Hepatocyte (in vitro differentiated cells): ENCODE results near the gene TMPRSS11D. TPM values are rescaled to one million over a fixed set of nuclear protein-coding genes. Genes with fewer than 3 reads are reported as not detected.

Experiments
- DNase-seq: peaks from one replicate; pipeline ENCODE4 v3.0.0-alpha.2; 2016; ENCODE audit warnings: low spot score
- H2AFZ ChIP-seq: fragments of 200-600 bp; sonication (generic); 2 replicates; pipeline ENCODE4 v1.6.0; 2016; ENCODE audit warnings: antibody characterized with exemption, mild to moderate bottlenecking
- H3K27ac ChIP-seq: fragments of 200-600 bp; sonication (generic); 2 replicates; pipeline ENCODE4 v1.5.1; 2016; ENCODE audit warnings: mild to moderate bottlenecking
- H3K27me3 ChIP-seq: fragments of 200-600 bp; sonication (generic); 2 replicates; pipeline ENCODE4 v1.6.1; 2016
- H3K36me3 ChIP-seq: fragments of 200-600 bp; sonication (generic); replicated peaks from 2 replicates; pipeline ENCODE4 v1.5.1; 2016; ENCODE audit warnings: low read depth; ENCODE audit not compliant: insufficient read depth
- H3K4me1 ChIP-seq: fragments of 200-600 bp; sonication (generic); 2 replicates; pipeline ENCODE4 v1.5.1; 2016; ENCODE audit warnings: mild to moderate bottlenecking, moderate library complexity; ENCODE audit not compliant: insufficient read depth
- H3K4me2 ChIP-seq: fragments of 200-600 bp; sonication (generic); 2 replicates; pipeline ENCODE4 v1.6.0; 2016
- H3K4me3 ChIP-seq: fragments of 200-600 bp; sonication (generic); 2 replicates; pipeline ENCODE4 v1.5.1; 2016; ENCODE audit warnings: mild to moderate bottlenecking
- H3K79me2 ChIP-seq: fragments of 200-600 bp; sonication (generic); 2 replicates; pipeline ENCODE4 v1.6.0; 2017; ENCODE audit warnings: mild to moderate bottlenecking
- H3K9me2 ChIP-seq: fragments of 200-600 bp; sonication (generic); replicated peaks from 2 replicates; pipeline ENCODE4 v1.6.0; 2017; ENCODE audit warnings: mild to moderate bottlenecking; ENCODE audit not compliant: insufficient read depth
- H3K9me3 ChIP-seq: fragments of 200-600 bp; sonication (generic); 2 replicates; pipeline ENCODE4 v1.5.1; 2016; ENCODE audit warnings: low read depth, mild to moderate bottlenecking
- H4K20me1 ChIP-seq: fragments of 200-600 bp; sonication (generic); 2 replicates; pipeline ENCODE4 v1.6.0; 2016; ENCODE audit warnings: mild to moderate bottlenecking; ENCODE audit not compliant: insufficient read depth, poor library complexity, severe bottlenecking
- EZH2 ChIP-seq: fragments of 200-600 bp; sonication (generic); IDR thresholded peaks from 2 replicates; pipeline ENCODE4 v1.6.1; 2016; ENCODE audit warnings: antibody characterized with exemption, mild to moderate bottlenecking, borderline replicate concordance
- EZH2phosphoT487 ChIP-seq: fragments of 200-600 bp; sonication (generic); IDR thresholded peaks from one replicate; pipeline ENCODE4 v1.6.1; 2018; ENCODE audit warnings: antibody characterized with exemption, mild to moderate bottlenecking, low read depth, moderate library complexity; ENCODE audit not compliant: unreplicated experiment, severe bottlenecking
- WGBS: methylation state at CpG from one replicate; pipeline ENCODE4 v1.1.6; 2016; ENCODE audit warnings: low lambda C conversion rate; ENCODE audit errors: missing lambda C conversion rate; 5-methylcytosine and 5-hydroxymethylcytosine counted together
- polyA plus RNA-seq: library from polyadenylated mRNA; unstranded; fragments of >200 nt; fragmentation: Nextera tagmentation; extraction: Ambion mirVana; gene quantifications from 2 replicates; pipeline ENCODE4 v1.2.1, GENCODE V29; 2016
- total RNA-seq: library from RNA; depleted of rRNA; stranded (reverse); fragments of >200 nt; gene quantifications from 2 replicates; pipeline ENCODE4 v1.2.3, GENCODE V29; 2014
- TF ChIP-seq, protein P1 (sequence below): fragments of 200-600 bp; sonication (generic); IDR thresholded peaks from 2 replicates; pipeline ENCODE4 v1.5.1; 2016; ENCODE audit warnings: antibody characterized with exemption, mild to moderate bottlenecking; ENCODE audit not compliant: poor library complexity

TMPRSS11D gene
- total and polyA plus RNA-seq, 2 experiments from 2014 or later = 0.23 TPM; not detected in 1

DNA sequence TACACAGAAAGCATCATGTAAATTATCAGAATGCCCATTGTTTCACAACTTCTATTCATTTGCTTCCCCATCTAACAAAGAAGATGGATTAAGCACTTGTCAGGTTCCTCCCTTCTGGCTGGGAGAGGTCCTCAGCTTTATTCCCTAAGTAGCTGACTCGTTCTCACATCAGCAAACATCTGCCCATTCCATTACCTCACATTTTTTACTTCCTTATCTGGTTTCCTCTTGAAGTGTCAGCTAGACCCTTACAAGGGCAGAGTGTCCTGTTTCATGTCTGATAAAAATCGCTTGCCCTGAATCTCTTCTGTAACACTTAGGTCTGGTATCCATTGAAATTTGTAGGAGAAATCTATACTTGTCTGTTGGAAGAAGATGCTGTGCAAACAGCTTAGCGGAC is 44.7 kb upstream of the TMPRSS11D start:
- no peak for DNase-seq
- Histone ChIP-seq H3K4me2 (no peak overlapping the region), H2AFZ (no peak overlapping the region), H3K4me1 (no peaks in the 10 kb centered on the region), H4K20me1 (no peaks in the 10 kb centered on the region), H3K27me3 (no peaks in the 10 kb centered on the region), H3K27ac (no peak overlapping the region), H3K36me3 (no peaks in the 10 kb centered on the region), H3K9me2 (no peaks in the 10 kb centered on the region), H3K9me3 (no peaks in the 10 kb centered on the region), H3K79me2 (no peaks in the 10 kb centered on the region), H3K4me3 (no peak overlapping the region)
- 9% methylated on average over 3 of the region's 3 CpGs for WGBS
- no peak for TF ChIP-seq EZH2phosphoT487
- TF ChIP-seq, protein P1, sequence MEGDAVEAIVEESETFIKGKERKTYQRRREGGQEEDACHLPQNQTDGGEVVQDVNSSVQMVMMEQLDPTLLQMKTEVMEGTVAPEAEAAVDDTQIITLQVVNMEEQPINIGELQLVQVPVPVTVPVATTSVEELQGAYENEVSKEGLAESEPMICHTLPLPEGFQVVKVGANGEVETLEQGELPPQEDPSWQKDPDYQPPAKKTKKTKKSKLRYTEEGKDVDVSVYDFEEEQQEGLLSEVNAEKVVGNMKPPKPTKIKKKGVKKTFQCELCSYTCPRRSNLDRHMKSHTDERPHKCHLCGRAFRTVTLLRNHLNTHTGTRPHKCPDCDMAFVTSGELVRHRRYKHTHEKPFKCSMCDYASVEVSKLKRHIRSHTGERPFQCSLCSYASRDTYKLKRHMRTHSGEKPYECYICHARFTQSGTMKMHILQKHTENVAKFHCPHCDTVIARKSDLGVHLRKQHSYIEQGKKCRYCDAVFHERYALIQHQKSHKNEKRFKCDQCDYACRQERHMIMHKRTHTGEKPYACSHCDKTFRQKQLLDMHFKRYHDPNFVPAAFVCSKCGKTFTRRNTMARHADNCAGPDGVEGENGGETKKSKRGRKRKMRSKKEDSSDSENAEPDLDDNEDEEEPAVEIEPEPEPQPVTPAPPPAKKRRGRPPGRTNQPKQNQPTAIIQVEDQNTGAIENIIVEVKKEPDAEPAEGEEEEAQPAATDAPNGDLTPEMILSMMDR = no peak
- no peak for TF ChIP-seq EZH2

DNA sequence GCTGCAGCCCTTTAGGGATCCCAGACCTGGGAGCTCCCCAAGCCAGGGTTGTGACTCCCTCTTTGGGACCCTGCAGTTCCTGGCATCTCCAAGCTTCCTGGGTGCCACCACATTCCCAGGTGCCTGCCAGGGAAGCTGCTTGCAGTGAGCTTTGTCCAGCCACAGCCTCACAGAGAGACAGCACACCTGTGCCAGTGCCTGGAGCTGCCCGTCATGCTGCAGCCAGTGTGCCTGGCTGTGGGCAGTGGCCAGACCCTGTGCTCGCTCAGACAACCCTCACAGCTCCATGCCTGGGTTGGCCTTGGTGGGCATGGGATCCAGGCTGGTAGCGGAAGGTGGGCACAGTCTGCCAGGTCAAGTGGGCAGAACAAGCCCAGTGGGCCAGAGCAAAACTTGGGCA is 43.4 kb upstream of the TMPRSS11D start:
- no peak overlapping the region for H3K4me2 ChIP-seq
- H3K79me2 ChIP-seq = no peaks in the 10 kb centered on the region
- H3K9me2 ChIP-seq = no peaks in the 10 kb centered on the region
- no peaks in the 10 kb centered on the region for H3K36me3 ChIP-seq
- DNase-seq = no peak
- H3K4me3 ChIP-seq = no peak overlapping the region
- no peak for TF ChIP-seq EZH2
- no peak for TF ChIP-seq EZH2phosphoT487
- TF ChIP-seq, protein P1 = no peak
- no peaks in the 10 kb centered on the region for H3K4me1 ChIP-seq
- H3K27ac ChIP-seq = no peak overlapping the region
- WGBS = 95% methylated on average over 3 of the region's 3 CpGs
- H4K20me1 ChIP-seq = no peaks in the 10 kb centered on the region
- H2AFZ ChIP-seq = no peak overlapping the region
- H3K9me3 ChIP-seq = no peaks in the 10 kb centered on the region
- H3K27me3 ChIP-seq = no peaks in the 10 kb centered on the region

DNA sequence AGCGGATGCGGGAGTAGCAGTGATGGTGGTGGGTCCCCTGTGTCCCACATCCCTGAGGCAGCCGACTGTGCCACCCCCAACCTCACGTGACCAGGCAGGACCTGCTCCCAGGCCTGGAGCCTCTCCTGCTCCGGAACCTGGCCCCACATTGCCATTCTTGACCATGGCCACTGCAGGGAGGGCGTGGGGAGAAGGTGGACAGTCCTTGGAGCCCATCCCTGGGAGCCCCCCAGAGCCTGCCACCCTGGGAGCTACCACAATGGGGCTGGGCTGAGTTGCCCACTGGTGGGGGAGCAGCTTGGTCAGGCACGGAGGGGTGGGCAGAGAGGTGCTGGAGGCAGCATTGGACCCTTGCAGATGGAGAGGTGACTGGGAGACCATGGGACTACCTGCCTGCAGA is 42.7 kb upstream of the TMPRSS11D start:
- TF ChIP-seq EZH2 (no peak), EZH2phosphoT487 (no peak)
- TF ChIP-seq, protein P1 = no peak
- 93% methylated on average over 7 of the region's 7 CpGs for WGBS
- H3K9me3 ChIP-seq = no peaks in the 10 kb centered on the region

DNA sequence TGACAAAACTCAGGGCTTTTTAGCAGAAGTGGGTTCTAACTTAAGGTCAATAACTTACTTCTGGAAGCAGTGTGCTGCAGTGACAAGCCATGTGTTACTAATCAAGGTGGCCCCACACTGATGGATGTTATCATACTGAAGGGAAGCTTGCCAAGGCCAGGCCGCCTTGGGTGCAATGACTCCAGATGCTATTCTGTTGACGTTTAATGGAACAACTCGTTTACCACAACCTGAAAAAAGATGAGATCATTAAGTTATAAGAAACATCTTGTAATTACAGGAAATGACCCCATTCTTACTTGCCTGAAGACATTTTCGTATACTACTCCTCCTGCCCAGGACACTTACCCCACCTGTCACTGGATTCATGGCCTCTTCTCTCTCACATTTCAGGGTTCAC is 38.9 kb upstream of the TMPRSS11D start:
- DNase-seq = no peak
- no peaks in the 10 kb centered on the region for H3K9me2 ChIP-seq
- H3K4me1 ChIP-seq = no peaks in the 10 kb centered on the region
- no peaks in the 10 kb centered on the region for H3K79me2 ChIP-seq
- WGBS = 55% methylated on average over 4 of the region's 4 CpGs
- H3K4me3 ChIP-seq = no peak overlapping the region
- H3K36me3 ChIP-seq = no peaks in the 10 kb centered on the region
- no peaks in the 10 kb centered on the region for H3K27me3 ChIP-seq
- no peaks in the 10 kb centered on the region for H4K20me1 ChIP-seq
- no peak overlapping the region for H2AFZ ChIP-seq
- no peak overlapping the region for H3K4me2 ChIP-seq
- no peak overlapping the region for H3K27ac ChIP-seq
- H3K9me3 ChIP-seq = no peaks in the 10 kb centered on the region
- TF ChIP-seq, protein P1 = no peak

More for the DNA sequence above, 42.7 kb upstream of the TMPRSS11D start:
- Histone ChIP-seq H3K4me1 (no peaks in the 10 kb centered on the region), H3K36me3 (no peaks in the 10 kb centered on the region), H3K79me2 (no peaks in the 10 kb centered on the region), H3K4me2 (no peak overlapping the region), H3K4me3 (no peak overlapping the region), H2AFZ (no peak overlapping the region), H3K27ac (no peak overlapping the region), H3K27me3 (no peaks in the 10 kb centered on the region), H3K9me2 (no peaks in the 10 kb centered on the region), H4K20me1 (no peaks in the 10 kb centered on the region)
- no peak for DNase-seq
